IPS-15b (cell line): ENCODE results near the gene KRT25.
"Not testable (repeated sequence)": the region's sequence is repeated elsewhere in the genome, so short reads cannot be mapped to it uniquely, and the experiment has no call there.

Experiments
- H3K27me3 ChIP-seq: one replicate; pipeline ENCODE4 v1.6.1; 2013; ENCODE audit warnings: low read length; ENCODE audit not compliant: control insufficient read depth, insufficient read depth
- H3K36me3 ChIP-seq: one replicate; pipeline ENCODE4 v1.6.1; 2013; ENCODE audit warnings: low read length; ENCODE audit not compliant: control insufficient read depth, insufficient read depth
- H3K4me1 ChIP-seq: one replicate; pipeline ENCODE4 v1.6.1; 2013; ENCODE audit warnings: mild to moderate bottlenecking, low read length; ENCODE audit not compliant: control insufficient read depth, insufficient read depth
- H3K4me3 ChIP-seq: one replicate; pipeline ENCODE4 v1.5.1; 2013; ENCODE audit warnings: low read depth, low read length
- H3K9ac ChIP-seq: one replicate; pipeline ENCODE4 v1.6.1; 2013; ENCODE audit warnings: low read depth, mild to moderate bottlenecking, low read length
- H3K9me3 ChIP-seq: one replicate; pipeline ENCODE4 v1.6.1; 2013; ENCODE audit warnings: mild to moderate bottlenecking, low read length; ENCODE audit not compliant: control insufficient read depth, insufficient read depth

Gene KRT25

DNA sequence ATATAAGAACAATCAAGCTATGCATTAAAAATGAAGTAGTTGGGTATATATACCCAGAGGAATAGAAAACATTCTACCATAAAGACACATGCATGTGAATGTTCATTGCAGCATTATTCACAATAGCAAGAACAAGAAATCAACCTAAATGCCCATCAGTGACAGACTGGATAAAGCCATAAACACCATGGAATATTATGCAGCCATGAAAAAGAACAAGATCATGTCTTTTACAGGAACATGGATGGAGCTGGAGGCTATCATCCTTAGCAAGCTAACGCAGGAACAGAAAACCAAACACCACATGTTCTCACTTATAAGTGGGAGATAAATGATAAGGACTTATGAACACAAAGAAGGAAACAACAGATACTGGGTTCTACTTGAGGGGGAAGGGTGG is 6.5 kb downstream of the KRT25 start:
- not testable (repeated sequence) for H3K27me3 ChIP-seq

GRCh38 chr17:40738553-40738952 is 16.6 kb downstream of the KRT25 start:
- Histone ChIP-seq H3K4me3 (no peak overlapping the region), H3K9ac (no peak overlapping the region), H3K27me3 (no peaks in the 10 kb centered on the region), H3K9me3 (peaks cover 3% of the 10 kb centered on the region), H3K4me1 (no peaks in the 10 kb centered on the region), H3K36me3 (no peaks in the 10 kb centered on the region)

More for the DNA sequence above, 6.5 kb downstream of the KRT25 start:
- not testable (repeated sequence) for H3K9ac ChIP-seq, H3K36me3 ChIP-seq, H3K4me1 ChIP-seq, H3K9me3 ChIP-seq, H3K4me3 ChIP-seq

GRCh38 chr17:40735016-40735415 is 20.1 kb downstream of the KRT25 start:
- H3K9me3 ChIP-seq, result peaks cover 3% of the 10 kb centered on the region
- no peak overlapping the region for H3K4me3 ChIP-seq
- H3K27me3 ChIP-seq, result no peaks in the 10 kb centered on the region
- H3K9ac ChIP-seq, result no peak overlapping the region
- no peaks in the 10 kb centered on the region for H3K4me1 ChIP-seq
- H3K36me3 ChIP-seq, result no peaks in the 10 kb centered on the region

DNA sequence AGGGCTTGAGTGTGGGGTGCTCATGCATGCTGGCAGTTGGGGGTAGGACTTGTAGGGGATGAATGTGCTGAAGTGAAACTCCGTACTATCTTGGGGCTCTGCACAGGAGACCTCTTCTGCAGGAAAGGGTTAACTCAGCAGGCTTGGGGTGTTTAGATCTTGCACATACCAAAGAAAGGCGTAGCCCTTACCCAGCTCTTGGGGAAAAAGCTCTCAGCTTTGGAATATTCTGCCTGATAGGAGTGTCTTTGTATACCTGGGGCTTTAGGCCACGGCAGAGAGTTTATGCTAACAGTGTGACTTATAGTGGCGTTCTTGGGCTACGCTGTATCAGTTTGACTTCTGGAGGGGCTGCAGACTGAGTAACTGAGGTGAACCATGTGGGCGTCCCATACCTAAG is 21.1 kb downstream of the KRT25 start:
- Histone ChIP-seq H3K36me3 (no peaks in the 10 kb centered on the region), H3K4me3 (no peak overlapping the region), H3K9ac (no peak overlapping the region), H3K4me1 (no peaks in the 10 kb centered on the region), H3K9me3 (peaks cover 3% of the 10 kb centered on the region), H3K27me3 (no peaks in the 10 kb centered on the region)

DNA sequence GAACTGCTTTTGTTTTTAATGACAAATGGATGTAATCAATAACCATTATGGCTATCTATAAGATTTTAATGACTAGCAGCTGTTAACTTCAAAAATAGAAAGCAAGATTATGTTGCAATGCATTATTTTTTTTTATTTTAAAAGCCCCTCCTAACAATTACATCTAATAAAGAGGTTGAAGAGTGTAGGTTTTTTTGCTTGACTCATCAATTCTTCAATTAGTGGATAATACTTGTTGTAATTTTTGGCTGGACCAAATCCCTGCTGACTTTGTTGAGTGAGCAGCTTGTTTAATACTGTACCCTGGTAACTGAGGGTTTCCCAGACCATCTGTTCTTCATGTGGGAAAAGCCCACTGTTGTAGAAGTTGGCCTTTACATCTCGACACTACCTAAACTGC is 24.2 kb downstream of the KRT25 start:
- H3K27me3 ChIP-seq, result no peaks in the 10 kb centered on the region
- no peaks in the 10 kb centered on the region for H3K36me3 ChIP-seq
- H3K4me3 ChIP-seq, result no peak overlapping the region
- peaks cover 3% of the 10 kb centered on the region for H3K9me3 ChIP-seq
- no peak overlapping the region for H3K9ac ChIP-seq
- no peaks in the 10 kb centered on the region for H3K4me1 ChIP-seq

DNA sequence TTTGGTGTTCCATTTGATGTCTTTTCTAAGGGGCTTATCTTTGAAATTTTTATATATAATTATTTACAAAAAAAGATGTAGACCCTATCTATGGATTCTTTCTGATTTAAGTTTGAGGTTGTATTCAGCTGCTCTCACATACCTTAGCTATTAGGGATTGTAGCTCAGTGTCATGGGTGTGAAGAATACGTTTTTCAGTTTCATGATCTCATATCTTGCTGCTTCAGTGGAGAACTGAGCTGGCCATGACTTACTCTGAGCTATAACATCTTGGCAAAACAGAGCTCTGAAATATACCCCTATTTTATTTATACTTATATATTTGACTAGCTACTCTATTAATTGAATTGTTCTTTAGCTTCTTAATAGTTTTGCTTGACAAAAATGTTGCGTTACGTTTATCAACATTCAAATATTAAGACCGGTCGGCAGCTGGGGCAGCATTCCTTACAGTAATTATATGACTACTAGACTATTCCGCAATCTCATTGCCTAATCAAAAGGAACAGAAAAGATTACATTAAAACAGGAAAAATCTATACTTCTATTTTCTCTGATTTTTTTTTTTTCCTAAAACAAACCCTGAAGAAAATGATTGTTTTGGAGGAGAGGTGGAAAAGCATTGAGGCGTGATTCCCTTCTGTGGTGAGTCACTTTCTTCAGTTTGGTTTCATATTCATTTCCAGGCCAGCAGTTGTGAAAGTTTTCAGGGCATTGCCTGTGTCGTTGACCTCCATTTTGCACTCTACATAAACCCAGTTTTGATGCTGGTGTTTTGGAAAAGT is 27.5 kb downstream of the KRT25 start:
- H3K9me3 ChIP-seq, result no peaks in the 10 kb centered on the region
- no peak overlapping the region for H3K4me3 ChIP-seq
- no peak overlapping the region for H3K9ac ChIP-seq
- H3K36me3 ChIP-seq, result no peaks in the 10 kb centered on the region
- no peaks in the 10 kb centered on the region for H3K27me3 ChIP-seq
- H3K4me1 ChIP-seq, result no peaks in the 10 kb centered on the region

DNA sequence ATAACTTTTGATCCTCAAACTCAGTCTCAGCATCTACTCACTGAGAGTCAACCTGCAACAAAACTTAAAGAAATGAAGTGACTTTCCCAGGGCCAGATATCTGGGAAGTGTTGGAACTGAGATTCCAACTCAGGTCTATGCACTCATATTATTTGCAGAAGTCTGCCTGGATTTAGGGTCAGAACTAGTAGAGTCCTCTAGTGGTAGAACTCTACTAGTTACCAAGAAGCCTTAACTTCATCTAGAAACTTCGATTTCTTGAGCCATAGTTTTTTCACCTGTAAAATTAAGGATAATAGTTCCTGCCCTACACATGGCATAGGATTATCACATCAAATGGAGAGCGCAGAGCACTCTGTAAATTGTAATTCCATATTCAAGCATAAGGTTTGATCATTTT is 28.2 kb downstream of the KRT25 start:
- no peaks in the 10 kb centered on the region for H3K4me1 ChIP-seq
- no peak overlapping the region for H3K9ac ChIP-seq
- H3K36me3 ChIP-seq, result no peaks in the 10 kb centered on the region
- H3K27me3 ChIP-seq, result no peaks in the 10 kb centered on the region
- no peak overlapping the region for H3K4me3 ChIP-seq
- H3K9me3 ChIP-seq, result no peaks in the 10 kb centered on the region

DNA sequence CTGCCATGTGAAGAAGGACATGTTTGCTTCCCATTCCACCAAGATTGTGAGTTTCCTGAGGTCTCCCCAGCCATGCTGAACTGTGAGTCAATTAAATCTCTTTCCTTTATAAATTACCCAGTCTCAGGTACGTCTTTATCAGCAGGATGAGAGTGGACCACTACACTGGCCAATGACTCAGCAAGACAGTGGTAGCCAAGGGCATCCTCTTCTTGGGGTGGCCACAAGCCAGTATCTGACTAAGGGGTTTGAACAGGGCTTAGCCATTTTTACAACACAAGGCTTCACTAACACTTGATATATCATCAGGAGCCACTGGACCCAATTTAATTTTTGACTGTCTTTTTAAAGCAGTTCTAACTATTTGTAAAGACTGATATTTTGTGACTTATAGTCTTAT is 30.5 kb downstream of the KRT25 start:
- H3K4me3 ChIP-seq, result no peak overlapping the region
- no peak overlapping the region for H3K9ac ChIP-seq
- H3K36me3 ChIP-seq, result no peaks in the 10 kb centered on the region
- no peaks in the 10 kb centered on the region for H3K9me3 ChIP-seq
- no peaks in the 10 kb centered on the region for H3K27me3 ChIP-seq
- no peaks in the 10 kb centered on the region for H3K4me1 ChIP-seq

GRCh38 chr17:40722241-40722640 is 32.9 kb downstream of the KRT25 start:
- Histone ChIP-seq H3K4me3 (no peak overlapping the region), H3K9me3 (no peaks in the 10 kb centered on the region), H3K36me3 (no peaks in the 10 kb centered on the region), H3K4me1 (no peaks in the 10 kb centered on the region), H3K9ac (no peak overlapping the region), H3K27me3 (no peaks in the 10 kb centered on the region)

DNA sequence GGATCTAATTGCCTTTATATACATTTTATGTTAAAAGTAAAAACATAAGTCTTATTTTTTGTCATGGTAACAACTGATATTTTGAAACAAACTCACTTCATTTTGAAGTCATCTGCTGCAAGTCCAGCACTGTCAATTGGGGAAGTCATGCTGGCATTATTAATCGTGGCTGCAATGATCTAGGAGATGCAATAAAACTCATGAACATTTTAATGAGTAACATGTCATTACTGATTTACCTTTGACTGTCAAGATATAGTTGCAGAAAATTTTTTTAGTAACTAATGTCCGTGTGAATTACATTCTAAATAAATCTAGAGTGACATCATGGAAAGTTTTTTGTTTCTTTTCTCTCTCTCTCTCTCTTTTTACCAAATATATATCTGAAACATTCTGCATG is 34.2 kb downstream of the KRT25 start:
- Histone ChIP-seq H3K9ac (no peak overlapping the region), H3K9me3 (no peaks in the 10 kb centered on the region), H3K4me1 (no peaks in the 10 kb centered on the region), H3K4me3 (no peak overlapping the region), H3K27me3 (no peaks in the 10 kb centered on the region), H3K36me3 (no peaks in the 10 kb centered on the region)

- H3K4me1 ChIP-seq, result no peaks in the 10 kb centered on the region
- no peak overlapping the region for H3K4me3 ChIP-seq
- H3K36me3 ChIP-seq, result no peaks in the 10 kb centered on the region
- H3K27me3 ChIP-seq, result no peaks in the 10 kb centered on the region
- H3K9me3 ChIP-seq, result no peaks in the 10 kb centered on the region
- no peak overlapping the region for H3K9ac ChIP-seq
Observed at GRCh38 chr17:40718930-40719329, 36.2 kb downstream of the KRT25 start.

DNA sequence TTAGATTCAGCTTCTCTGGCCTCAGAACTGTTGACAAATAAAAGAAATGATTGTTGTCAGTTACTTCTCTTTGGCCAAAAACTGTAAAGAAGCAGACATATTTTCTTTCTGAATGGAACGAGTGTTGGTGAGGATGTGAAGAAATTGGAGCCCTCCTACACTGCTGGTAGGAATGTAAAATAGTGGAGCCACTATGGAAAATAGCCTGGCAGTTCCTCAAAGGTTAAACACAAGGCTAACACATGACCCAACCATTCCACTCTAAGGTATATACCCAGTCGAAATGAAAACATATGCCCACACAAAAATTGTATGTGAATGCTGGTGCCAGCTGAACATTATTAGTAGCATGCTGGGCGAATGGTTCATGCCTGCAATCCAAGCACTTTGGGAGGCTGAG is 37.4 kb downstream of the KRT25 start:
- Histone ChIP-seq H3K4me3 (no peak overlapping the region), H3K9ac (no peak overlapping the region), H3K4me1 (no peaks in the 10 kb centered on the region), H3K27me3 (no peaks in the 10 kb centered on the region), H3K36me3 (no peaks in the 10 kb centered on the region), H3K9me3 (no peaks in the 10 kb centered on the region)
